GM19043 (cell line): ENCODE data around the gene RNF212.

ENCODE experiments used
- ATAC-seq: cut with Tn5 transposase; IDR thresholded peaks from one replicate; pipeline ENCODE4 v1.9.1; 2021; ENCODE audit warnings: low read depth; ENCODE audit not compliant: unreplicated experiment

The RNF212 gene

DNA sequence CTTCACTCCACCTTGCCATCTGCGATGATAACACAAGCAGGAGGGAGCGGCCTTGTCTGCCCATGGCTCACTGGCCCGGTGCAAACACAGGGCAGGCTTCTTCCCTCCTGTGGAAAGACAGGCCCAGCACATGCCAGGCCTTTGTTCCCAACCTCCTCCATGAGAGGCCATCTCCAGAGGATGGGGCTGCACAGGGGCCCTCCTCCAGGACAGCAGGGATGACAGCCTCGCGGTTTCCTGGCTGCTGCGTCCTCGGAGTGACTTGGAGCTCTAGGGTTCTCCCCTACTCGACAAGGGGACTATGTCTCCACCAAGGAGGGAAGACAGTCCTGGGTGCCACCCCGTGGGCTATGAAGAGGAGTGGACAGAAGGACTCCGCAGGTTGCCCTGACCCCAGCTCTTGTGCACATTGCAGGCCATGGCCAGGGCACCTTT, 21.8 kb downstream of the RNF212 start:
- ATAC-seq: no peak

DNA sequence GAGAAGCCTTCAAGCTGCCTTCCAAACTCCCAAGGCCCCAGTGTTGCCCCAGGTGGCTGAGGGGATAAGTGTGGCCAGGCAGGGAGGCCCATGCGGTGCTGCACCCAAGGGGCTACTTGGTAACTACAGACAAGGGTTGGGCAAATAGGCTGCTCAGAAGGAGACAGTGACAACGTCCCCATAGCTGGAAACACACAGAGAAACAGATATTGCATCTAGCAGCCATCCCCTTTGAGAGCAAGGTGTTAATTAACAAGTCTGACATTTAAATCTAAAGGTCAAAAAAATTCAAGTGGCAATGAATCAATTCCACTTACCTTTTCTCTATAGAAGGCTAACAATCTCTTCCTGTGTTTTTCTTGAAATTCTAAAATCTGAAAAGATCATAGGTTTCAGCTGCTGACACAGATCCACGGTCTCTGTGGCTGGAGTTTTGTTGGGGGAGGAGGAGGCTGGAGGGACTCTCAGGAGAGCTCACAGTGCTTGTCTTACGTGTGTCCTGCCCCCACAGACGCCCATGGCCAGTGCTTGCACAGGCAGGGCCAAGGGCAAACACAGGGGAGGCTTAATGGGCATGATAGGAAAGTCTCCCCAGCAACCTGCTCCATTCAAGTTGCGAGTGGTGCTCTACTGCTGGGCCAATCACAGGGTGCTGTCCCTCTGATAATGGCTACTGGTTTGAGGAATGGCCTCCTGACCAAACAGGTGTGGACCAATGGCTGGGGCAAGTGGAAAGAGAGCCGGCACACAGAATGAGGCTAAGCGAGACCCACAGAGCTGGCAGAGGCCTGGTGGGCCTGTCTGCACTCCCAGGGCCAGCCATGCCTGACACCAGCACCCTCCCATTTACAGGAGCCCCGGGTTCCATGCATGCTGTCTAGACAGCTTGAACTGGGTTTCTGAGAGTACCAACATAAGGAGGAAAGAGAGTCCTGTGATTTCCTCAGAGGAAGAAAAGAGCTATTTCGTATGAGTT, 22.6 kb downstream of the RNF212 start:
- ATAC-seq: no peak

DNA sequence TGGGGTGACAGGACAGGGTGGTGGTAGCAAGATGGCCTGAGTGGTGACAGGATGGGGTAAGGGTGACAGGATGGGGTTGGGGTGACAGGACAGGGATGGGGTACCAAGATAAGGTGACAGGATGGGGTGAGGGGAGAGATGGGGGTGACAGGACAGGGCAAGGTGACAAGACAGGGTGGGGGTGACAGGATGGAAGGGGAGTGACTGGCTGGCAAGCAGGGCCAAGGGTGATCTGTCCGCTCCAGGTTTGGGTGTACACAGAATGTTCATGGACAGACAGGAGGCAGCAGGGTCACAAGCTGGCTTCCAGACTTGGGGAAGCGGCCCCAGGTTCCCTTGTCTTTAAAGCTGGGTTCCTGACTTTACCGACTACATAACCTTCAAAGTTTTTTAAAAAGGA, 23.3 kb downstream of the RNF212 start:
- ATAC-seq: no peak

DNA sequence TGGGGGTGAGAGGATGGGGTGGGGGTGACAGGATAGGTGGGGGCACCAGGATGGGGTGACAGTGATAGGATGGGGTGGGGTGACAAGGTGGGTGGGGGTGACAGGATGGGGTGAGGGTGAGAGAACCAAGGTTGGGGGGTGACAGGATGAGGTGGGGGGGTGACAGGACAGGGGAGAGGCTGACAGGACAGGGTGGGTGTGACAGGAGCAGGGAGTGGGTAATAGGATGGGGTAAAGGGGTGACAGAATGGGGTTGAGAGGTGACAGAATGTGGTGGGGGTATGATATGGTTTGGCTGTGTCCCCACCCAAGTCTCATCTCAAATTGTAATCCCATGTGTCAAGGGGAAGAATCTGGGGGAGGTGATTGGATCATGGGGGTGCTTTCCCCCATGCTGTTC, 26.0 kb downstream of the RNF212 start:
- no peak for ATAC-seq

DNA sequence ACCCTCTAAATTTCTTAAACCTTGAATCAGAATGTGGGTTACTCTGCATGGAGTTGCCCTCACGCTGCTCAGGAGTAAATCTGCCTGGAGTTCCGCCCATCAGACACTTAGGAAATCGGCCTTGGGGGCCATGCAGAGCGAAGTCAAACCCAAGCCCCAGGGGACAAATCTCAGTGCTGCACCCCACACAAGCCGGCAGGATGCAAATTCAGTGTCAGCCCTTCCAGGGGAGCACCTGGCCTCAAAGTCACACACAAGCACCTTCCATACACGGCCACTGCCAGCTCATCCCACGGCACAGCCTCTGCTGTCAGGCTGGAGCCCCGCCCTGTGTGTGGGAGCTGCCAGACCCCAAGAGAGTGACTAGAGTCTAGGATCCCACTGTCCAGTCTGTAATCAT, 27.4 kb downstream of the RNF212 start:
- no peak for ATAC-seq

DNA sequence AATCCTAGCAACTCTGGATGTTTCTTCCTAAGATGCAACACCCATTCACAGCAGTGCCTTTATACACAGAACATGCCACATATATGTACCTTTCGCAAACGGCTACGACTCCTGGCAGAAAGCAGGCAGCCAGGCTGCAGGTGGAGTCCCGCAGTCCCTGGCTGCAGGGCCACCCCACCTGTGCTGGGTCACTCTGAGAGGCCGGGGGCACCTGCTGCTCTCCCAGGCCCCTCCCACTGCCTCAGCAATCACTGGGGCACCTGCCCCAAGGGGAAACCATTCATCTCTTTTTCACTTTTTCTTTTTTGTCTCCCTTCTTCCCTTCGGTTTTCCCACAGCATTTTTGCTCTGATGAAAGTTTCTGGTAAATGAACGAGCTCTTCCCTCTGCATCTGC, 28.0 kb downstream of the RNF212 start:
- ATAC-seq: no peak

DNA sequence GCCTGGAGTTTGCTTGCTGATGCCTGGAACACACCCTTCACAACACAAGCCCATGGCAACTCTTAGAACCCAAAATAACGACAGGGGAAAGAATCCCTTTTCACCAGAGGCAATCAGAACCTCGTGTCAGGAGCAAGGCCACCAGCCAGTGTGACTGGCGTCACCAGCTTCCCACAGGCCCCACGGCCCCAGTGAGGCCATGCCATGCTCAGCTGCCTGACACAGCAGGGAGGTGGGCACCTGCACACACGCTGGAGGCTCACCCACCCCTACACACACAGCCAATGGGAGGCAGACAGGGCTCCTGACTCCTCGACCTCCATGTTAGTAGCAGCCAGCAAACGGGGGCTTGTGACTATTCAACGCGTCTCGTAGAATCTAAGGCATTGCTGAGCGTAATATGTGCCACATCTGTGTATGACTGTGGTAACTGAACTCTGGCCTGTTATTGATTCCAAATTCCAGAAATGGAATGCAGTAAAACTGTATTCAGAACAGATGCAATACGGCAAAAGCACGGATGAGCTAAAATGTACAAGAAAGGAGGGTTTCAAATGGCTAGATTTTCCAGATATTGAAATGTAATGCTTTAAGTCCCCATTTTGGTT, 28.5 kb downstream of the RNF212 start:
- no peak for ATAC-seq

DNA sequence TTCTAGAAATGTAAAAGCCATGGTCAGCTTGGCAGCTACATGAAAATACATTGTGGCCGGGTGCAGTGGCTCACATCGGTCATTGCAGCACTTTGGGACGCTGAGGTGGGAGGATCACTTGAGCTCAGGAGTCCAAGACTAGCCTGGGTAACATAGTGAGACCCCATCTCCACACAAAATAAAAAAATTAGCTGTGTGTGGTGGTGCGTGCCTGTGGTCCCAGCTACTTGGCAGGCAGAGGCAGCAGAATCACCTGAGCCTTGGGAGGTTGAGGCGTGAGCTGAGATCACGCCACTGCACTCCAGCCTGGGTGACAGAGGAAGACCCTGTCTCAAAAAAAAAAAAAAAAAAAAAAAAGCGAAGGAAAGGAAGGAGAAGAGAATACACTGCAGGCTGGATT, 29.0 kb downstream of the RNF212 start:
- ATAC-seq: no peak

DNA sequence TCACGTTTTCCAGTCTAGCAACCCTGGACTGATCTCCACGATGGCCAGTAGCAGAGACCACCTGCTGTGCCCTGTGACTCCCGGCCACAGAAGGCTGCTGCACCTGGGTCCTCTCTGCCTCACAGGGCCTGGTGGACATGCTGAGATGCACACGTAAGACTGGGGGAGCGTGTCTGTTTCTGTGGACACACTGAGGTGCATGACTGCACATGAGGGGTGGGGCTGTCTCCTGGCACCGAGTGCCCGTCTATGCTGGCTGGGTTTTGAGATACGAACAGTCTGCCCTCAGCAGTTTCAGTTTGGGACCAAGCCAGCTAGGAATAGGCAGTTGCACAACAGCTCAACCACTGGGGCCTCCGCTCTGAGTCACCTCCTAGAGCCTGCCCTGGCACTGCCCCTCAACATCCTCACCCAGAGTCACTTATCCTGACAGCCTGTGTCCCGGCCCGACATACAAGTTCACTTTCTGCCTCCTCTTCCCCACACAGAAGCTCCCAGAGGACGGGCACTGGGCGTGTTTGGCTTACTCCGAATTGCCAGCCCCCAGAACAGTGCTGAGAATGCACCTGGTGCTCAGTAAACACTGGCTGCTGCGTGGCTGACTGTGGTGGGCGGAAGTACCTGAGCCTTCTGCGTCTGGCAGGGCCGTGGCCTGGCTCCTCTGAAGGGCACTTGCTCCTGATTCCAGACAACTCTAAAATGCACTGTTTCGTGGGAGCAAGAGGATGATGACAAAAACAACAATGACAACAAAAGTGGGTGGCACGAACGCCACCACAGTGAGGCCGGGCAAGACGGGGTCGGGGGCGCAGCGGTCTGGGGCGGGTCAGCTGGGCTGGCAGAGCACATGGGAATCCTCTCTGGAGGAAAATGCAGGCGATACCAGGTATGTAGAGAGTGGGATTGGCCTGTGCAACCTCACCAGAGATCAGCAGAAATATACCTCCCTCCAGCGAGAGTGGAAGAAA, 30.9 kb downstream of the RNF212 start:
- no peak for ATAC-seq

DNA sequence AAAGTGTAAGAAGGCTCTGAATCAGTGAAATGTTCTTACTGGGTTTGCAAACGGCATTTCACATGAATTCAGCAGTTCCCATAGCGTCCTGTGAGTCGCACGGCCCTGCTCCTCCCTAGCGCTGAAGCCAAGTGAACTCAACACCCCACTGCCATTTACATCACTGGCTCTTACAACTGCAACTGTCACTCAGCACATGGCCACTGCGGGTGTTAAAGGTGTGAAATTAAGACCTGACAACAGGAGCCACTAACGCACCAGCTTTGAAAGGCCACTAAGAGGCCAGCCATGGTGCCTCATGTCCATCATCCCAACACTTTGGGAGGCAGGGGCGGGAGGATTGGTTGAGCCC, 31.7 kb downstream of the RNF212 start:
- no peak for ATAC-seq

DNA sequence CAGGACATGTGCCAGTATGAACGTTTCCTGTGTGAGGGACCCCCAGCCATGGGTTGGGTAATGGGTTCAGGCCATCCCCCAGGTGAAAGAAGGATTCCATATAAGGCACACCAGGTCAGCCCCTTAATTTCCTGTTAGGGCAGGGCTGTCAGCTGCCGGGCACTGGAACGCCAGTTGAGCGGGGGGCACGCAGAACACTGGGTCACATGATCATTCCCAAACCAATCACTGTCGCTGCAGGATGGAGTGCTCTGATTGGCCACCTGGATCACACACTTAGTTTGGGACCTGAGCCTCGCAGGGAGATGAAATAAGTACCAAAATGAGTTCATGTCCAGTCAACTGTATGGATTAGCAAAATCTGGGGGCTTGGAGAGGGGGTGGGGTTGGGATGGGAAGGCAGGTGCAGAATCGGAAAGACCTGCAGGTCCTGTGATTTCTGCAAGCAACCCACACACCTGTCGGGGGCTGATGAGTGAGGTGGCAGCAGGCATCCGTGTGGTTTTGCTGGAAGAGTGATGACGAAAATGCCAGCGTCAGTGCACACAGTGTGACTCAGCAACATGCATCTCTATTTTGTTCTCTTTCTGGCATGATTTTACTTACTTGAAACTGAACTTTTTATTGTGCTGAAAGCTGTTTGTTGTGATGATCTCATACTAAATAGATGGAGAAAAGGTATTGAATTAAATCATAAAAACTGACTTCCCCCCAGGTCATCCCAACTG, 32.2 kb downstream of the RNF212 start:
- no peak for ATAC-seq

DNA sequence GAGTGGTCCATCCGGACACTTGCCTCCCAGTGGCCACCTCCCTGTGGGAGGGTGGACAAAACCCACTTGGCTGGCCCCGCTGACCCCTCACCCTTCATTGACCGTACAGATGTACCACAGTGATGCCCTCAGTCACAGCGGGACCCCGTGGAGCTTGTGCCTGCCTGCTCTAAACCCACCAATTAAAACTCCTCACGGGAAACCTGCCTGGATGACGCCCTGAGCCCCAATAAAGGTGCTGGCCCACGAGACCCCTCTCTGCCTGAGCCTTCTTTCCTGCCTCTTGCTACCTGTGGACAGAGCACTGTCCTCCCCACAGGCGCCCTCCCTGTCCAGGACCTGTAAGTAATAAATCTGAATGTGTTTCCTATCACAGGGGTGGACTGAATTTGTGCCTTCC, 32.9 kb downstream of the RNF212 start:
- ATAC-seq: no peak

DNA sequence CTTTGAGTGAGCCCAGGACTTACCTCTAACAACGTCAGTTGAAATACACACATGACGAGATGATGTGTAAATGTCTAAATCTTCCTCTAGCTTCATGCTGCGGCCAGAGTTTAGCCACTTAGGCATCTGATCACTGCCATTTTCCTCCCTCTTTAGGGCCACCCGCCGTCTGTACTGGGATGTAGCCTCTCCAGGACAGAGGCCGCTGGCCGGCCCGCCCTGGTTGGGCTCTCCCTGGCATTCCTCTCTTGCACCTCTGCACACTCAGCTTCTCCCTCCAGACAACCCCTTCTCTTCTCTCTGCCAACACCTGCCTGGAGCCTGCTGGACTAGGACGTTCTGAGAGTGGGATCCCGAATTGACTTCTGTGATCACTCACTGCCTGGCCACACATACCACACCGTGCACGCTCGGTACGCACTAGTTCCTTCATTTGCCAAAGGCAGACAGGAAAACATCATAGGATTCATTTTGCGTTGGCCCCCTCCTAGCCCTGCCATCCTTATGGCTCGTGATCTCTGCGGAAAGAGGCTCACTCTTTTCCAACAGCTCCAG, 33.6 kb downstream of the RNF212 start:
- ATAC-seq: no peak

DNA sequence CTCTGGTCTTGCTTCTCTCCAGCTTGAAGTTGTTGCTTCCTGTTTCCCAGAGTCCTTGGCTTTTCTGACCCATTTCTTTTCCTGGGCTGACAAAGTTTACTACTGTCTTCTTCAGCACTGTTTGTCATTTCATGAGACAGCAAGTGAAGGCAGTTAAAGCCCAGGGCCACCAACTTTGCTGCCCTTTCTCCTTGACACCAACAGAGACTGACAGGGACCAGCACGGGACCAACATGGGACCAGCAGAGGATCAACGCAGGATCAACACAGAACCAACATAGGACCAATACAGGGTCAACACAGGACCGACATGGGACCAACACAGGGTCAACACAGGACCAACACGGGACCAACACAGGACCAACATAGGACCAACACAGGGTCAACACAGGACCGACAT, 34.9 kb downstream of the RNF212 start:
- ATAC-seq: no peak

DNA sequence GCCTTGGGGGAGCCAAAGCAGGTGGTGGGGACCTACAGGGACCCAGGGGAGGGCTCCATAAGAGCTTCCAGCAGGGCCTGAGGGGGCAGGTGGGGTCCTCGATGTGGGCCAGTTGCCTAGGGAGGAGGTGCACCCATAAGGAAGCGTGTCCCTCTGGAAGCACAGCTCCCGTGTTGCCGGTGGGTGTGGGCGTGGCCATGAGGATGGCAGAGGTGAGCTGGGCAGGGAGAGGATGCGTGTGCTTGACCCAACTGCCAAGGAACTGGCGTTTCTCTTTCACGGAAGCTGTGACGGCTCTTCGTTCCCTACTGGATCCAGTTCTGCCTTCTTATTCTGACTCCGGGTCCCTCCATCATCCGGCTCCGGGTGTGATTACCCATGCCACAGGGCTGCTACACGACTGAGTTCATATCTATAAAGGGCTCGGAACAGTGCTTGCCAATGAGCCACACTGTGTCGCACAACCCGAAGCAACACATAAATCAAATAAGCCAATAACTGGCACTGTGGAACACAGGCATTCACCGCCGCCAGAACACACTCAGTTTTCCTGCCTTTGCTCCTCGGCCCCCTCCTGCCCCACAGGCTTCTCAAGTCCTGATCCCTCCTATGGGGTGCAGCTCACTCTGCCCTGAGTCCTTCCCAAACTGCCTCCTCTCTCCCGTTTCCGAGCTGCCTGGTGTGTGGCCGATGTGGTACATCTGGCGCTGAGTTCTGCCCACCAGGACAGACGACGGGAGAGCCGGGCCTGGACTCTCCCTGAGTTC, 35.5 kb downstream of the RNF212 start:
- no peak for ATAC-seq

DNA sequence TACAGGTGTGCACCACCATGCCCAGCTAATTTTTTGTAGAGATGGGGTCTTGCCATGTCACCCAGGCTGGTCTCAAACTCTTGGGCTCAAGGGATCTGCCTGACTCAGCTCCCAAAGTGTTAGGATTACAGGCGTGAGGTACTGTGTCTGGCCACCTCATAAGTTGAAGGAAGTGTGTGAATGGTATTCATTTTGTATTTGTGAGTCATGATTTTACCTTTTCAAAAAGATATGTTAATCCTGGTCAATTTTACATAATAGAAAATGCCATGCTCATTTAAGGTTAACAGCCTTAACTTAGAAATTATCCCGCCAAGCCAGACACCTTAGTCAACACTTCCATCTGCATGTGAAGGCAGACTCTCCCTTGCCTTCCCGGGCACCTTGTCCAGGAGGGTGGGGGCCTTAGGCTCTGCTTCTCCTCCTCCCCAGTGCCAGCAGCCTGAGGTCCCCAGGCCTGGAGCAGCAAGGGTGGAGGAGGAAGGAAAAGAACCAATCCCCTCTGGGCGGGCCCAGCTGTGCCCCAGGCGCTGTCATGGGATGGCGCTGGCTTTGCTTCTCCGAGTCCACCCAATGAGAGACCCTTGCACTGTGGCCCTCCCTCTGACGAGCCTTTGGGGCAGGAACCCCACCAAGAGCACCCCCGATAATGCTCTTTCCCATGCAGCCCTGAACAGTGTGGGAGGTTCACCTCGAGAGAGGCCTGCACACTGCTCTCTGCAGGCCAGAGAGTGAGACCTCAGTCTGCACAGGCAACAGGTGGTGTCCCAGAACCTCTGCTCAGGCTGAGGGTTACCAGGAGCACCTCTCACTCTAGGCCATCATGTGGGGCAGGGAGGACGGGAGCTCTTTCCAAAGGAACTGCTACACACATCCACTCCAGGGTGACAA, 37.3 kb downstream of the RNF212 start:
- ATAC-seq: no peak

DNA sequence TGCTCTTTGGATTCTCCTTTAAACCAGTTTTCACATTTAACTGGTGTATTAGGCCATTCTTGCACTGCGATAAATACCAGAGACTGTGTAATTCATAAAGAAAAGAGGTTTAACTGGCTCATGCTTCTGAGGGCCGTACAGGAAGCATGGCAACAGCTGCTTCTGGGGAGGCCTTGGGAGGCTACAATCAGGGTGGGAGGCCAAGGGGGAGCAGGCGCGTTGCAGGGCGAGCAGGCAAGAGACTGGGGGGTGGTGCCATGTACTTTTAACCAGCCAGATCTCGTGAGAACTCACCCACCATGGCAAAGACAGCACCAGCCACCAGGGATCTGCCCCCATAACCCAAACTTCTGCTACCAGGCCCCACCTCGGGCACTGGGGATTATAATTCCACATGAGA, 38.1 kb downstream of the RNF212 start:
- no peak for ATAC-seq

DNA sequence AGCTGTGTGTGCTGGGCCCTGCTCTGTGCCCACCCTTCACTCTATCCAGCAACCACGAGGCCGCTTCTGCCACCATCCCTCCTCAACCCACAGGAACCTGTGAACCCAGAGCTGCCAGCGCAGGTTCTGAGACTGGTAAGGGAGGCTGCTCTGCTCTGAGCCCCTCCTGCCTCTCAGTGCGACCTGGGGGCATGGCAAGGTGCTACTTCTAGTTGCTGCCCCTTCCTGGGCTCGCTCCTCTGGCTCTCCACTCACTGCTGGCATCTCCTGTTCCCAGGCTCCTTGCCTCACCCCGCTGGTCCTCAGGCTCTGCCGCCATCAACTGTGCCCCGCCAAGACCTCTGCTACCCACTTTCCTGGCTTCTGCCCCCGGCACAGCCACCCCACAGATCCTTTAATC, 39.3 kb downstream of the RNF212 start:
- no peak for ATAC-seq
